CD4-positive, alpha-beta T cell (primary cell): ENCODE data around the gene MYPOP. TPM values are rescaled to one million over a fixed set of nuclear protein-coding genes. Genes with fewer than 3 reads are reported as not detected.

ENCODE experiments used
- ATAC-seq: fragments of 200-7000 bp; cut with Tn5 transposase; one replicate; pipeline ENCODE4 v1.10.0; 2022; ENCODE audit warnings: mild to moderate bottlenecking; ENCODE audit not compliant: poor library complexity
- CTCF ChIA-PET: fragments of 350-600 bp; sonication (Branson Sonifier 250); formaldehyde crosslinking; loops from one replicate; lab custom pipeline; 2021; ENCODE audit warnings: antibody characterized with exemption, inconsistent platforms; lab: Charles Lee
- POLR2A ChIA-PET: fragments of 350-600 bp; sonication (Branson Sonifier 250); formaldehyde crosslinking; loops from one replicate; lab custom pipeline; 2021; ENCODE audit warnings: antibody characterized with exemption, inconsistent platforms; lab: Charles Lee
- DNase-seq, 14 experiments: peaks; one replicate each; pipeline ENCODE4 v3.0.0-alpha.2; 2013 to 2020; ENCODE audit warnings: mixed read lengths in 2 of 14
- H3K27ac ChIP-seq, 2 donors: one replicate each; pipeline versions ENCODE4 v1.5.1 to v1.7.0; 2013; ENCODE audit warnings: low read length in 2 of 2, low read depth in 1 of 2, mild to moderate bottlenecking in 1 of 2
- H3K27me3 ChIP-seq, 2 experiments: 1 replicate in 1 of 2; 2 replicates in 1 of 2; pipeline versions ENCODE4 v1.6.1 to v1.7.0; 2013; ENCODE audit warnings: low read length in 2 of 2, control low read depth in 1 of 2, mild to moderate bottlenecking in 1 of 2, moderate library complexity in 1 of 2; ENCODE audit not compliant: insufficient read depth in 2 of 2, control insufficient read depth in 1 of 2
- H3K36me3 ChIP-seq: one replicate; pipeline ENCODE4 v1.6.1; 2013; ENCODE audit warnings: low read length, control low read depth; ENCODE audit not compliant: insufficient read depth
- H3K4me1 ChIP-seq: one replicate; pipeline ENCODE4 v1.6.1; 2013; ENCODE audit warnings: low read length, control low read depth; ENCODE audit not compliant: insufficient read depth
- H3K4me3 ChIP-seq: one replicate; pipeline ENCODE4 v1.5.1; 2013; ENCODE audit warnings: mild to moderate bottlenecking, low read length, moderate library complexity
- H3K9me3 ChIP-seq, 2 experiments: 1 replicate in 1 of 2; 2 replicates in 1 of 2; pipeline versions ENCODE4 v1.6.1 to v1.7.0; 2013; ENCODE audit warnings: low read length in 2 of 2, mild to moderate bottlenecking in 2 of 2, control low read depth in 1 of 2, moderate library complexity in 1 of 2; ENCODE audit not compliant: control insufficient read depth in 1 of 2, insufficient read depth in 1 of 2
- H3K27ac Mint-ChIP-seq: one replicate; pipeline ENCODE4 v1.8.0; 2020; ENCODE audit warnings: mixed read lengths
- H3K27me3 Mint-ChIP-seq: one replicate; pipeline ENCODE4 v1.8.0; 2021; ENCODE audit warnings: mixed read lengths
- H3K36me3 Mint-ChIP-seq: one replicate; pipeline ENCODE4 v1.8.0; 2021; ENCODE audit warnings: low read depth, mixed read lengths
- H3K4me1 Mint-ChIP-seq: one replicate; pipeline ENCODE4 v1.8.0; 2021; ENCODE audit warnings: low read depth, mixed read lengths
- H3K4me3 Mint-ChIP-seq: one replicate; pipeline ENCODE4 v1.8.0; 2020; ENCODE audit warnings: mild to moderate bottlenecking, mixed read lengths
- H3K9me3 Mint-ChIP-seq: one replicate; pipeline ENCODE4 v1.8.0; 2020; ENCODE audit warnings: mixed read lengths
- intact Hi-C, 2 experiments: fragments of 100-400 bp; cut with DNase I in 1 of 2; cut with micrococcal nuclease in 1 of 2; formaldehyde crosslinking; loops; one replicate each; pipeline versions ENCODE4 v1.15.1 to v1.9.0; 2023 to 2025; cut with DNase I, micrococcal nuclease
- total RNA-seq, 174 experiments: library from RNA in 2 of 174; stranded (reverse) in 2 of 174; gene quantifications; one replicate each; pipeline ENCODE4 v1.2.3 and lab custom pipeline; 2021 to 2026
- TF ChIP-seq, protein P1 (sequence below): fragments of 200-600 bp; IDR thresholded peaks from one replicate; pipeline ENCODE4 v1.8.0; 2022; ENCODE audit warnings: antibody characterized with exemption, mild to moderate bottlenecking

MYPOP gene
- total RNA-seq, 2 experiments from 2014 or later = 4.1 to 4.7 TPM

DNA sequence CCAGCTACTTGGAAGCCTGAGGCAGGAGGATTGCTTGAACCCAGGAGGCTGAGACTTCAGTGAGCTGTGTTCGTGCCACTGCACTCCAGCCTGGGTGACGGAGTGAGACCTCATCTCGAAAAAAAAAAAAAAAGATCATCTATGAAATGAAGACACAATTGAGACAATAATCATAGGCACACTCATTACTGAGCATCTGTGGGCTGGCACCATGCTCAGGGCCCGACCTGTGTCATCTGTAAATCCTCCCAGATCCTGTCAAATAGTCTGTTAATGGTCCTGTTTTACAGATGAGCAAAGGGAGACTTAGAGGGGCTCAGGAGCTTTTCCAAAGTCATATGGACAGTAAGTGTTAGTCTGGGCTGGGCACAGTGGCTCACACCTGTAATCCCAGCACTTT, 16.3 kb upstream of the MYPOP start:
- ATAC-seq (no peak), DNase-seq (no peak)
- Histone ChIP-seq H3K27ac (no peak overlapping the region), H3K27me3 (peaks cover 0 to 3% of the 10 kb centered on the region in 2 experiments), H3K4me3 (no peak overlapping the region), H3K36me3 (no peaks in the 10 kb centered on the region), H3K9me3 (peaks cover 0 to 6% of the 10 kb centered on the region in 2 experiments), H3K4me1 (no peaks in the 10 kb centered on the region)
- no peak overlapping the region for H3K4me3 Mint-ChIP-seq
- H3K9me3 Mint-ChIP-seq = no peaks in the 10 kb centered on the region
- CTCF ChIA-PET = no interaction called here
- POLR2A ChIA-PET = no interaction called here
- intact Hi-C loops = no loop called here
- no peak overlapping the region for H3K27ac Mint-ChIP-seq
- TF ChIP-seq, protein P1, sequence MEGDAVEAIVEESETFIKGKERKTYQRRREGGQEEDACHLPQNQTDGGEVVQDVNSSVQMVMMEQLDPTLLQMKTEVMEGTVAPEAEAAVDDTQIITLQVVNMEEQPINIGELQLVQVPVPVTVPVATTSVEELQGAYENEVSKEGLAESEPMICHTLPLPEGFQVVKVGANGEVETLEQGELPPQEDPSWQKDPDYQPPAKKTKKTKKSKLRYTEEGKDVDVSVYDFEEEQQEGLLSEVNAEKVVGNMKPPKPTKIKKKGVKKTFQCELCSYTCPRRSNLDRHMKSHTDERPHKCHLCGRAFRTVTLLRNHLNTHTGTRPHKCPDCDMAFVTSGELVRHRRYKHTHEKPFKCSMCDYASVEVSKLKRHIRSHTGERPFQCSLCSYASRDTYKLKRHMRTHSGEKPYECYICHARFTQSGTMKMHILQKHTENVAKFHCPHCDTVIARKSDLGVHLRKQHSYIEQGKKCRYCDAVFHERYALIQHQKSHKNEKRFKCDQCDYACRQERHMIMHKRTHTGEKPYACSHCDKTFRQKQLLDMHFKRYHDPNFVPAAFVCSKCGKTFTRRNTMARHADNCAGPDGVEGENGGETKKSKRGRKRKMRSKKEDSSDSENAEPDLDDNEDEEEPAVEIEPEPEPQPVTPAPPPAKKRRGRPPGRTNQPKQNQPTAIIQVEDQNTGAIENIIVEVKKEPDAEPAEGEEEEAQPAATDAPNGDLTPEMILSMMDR = no peak
- no peaks in the 10 kb centered on the region for H3K36me3 Mint-ChIP-seq
- peaks cover 33% of the 10 kb centered on the region for H3K27me3 Mint-ChIP-seq
- no peaks in the 10 kb centered on the region for H3K4me1 Mint-ChIP-seq

DNA sequence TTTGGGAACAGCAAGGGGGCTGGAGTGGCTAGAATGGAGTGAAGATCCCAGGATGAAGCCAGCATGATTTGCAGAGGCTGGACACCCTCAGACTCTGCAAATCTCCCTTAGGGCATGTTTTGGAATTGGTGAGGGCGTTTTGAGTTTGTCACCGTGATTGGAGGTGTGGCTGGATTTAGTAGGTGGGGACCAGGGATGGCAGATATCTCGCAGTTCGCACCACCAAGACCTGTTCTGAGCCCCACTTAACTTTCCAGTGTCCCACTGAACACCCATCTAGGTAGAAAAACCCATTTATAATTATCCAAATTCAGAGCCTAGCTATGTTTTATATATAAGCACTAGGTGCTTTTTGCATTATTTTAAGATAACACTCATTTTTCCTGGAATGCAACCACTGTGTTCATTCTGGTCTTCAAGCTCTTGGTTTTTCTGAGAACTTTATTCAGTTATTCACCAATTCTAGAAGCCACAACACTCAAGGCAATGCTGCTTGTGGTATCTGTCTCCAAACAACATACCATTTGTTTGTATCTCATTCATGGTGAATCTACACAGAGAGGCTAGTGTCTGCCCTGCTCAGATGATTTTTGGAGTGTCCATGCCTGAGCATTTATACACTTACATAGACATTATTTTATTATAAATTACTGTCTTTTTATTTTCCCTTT, 15.1 kb upstream of the MYPOP start:
- POLR2A ChIA-PET = interaction anchor here (0.7 kb wide), 1 partner anchor 10 kb away, joined by 3 read pairs; no protein-coding TSS in a partner anchor

DNA sequence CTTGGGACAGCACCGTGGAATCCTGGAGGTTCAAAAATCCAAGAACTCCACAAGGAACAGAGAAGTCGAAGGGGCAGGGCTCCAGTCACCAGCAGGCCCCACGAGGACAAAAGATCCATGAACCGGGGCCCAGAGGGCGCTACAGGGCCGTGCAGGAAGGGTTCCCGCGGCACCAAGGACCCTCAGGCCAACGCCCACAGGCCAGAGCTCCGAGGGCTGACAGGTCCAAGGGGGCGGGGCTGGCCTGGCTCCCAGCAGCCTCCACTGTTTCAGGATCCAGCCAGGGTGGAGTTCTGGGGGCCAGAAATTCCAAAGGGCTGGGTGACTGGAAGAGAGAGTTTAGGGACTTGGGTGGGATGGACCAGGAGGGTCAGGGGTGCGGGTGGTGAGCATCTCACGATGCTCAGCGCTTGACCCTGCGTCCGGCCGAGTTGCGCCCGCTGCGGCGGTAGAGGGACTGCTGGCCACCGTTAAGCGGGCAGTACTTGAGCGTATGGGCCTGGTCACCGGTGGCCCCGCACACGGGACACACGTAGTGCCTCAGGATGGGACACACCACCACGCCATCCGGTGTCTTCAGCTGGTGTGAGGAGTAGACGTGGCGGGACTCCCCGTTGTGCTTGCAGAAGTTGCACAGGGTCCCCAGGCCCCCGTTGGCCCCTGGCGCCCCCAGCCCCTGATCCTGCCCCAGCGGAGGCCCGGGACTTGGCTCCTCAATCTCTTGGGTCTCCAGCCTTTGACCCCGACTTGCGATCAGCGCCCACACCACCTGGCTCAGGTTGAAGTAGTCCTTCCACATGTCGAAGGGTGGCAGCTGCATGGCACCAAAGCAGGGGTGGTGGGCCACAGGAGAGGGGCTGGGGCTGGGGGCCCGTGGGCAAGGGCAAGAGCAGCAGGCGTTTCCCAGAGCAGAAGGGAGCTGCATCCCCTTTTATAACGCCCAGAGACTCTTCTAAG, 11.7 kb upstream of the MYPOP start, which contains the start of gene NANOS2:
Gene NANOS2, minus strand, starts transcription at position 905 of the 957 bp plus-strand sequence. Its CDS starts 85 bp downstream, at position 820.
- H3K4me1 Mint-ChIP-seq = no peaks in the 10 kb centered on the region
- no peak within 1 kb of the TSS for H3K27ac Mint-ChIP-seq
- ATAC-seq (no peak), DNase-seq (no peak)
- Histone ChIP-seq H3K9me3 (peaks cover 0 to 6% of the 10 kb centered on the region in 2 experiments), H3K4me3 (no peak within 1 kb of the TSS), H3K27me3 (peaks cover 0 to 18% of the 10 kb centered on the region in 2 experiments), H3K27ac (no peak within 1 kb of the TSS), H3K36me3 (no peaks in the 10 kb centered on the region), H3K4me1 (no peaks in the 10 kb centered on the region)
- H3K27me3 Mint-ChIP-seq = peaks cover 49% of the 10 kb centered on the region
- H3K9me3 Mint-ChIP-seq = no peaks in the 10 kb centered on the region
- POLR2A ChIA-PET = no interaction called here
- intact Hi-C loops = no loop called here
- no peaks in the 10 kb centered on the region for H3K36me3 Mint-ChIP-seq
- CTCF ChIA-PET = no interaction called here
- TF ChIP-seq, protein P1 = no peak
- no peak within 1 kb of the TSS for H3K4me3 Mint-ChIP-seq

More for the DNA sequence above, 15.1 kb upstream of the MYPOP start:
- Mint-ChIP-seq H3K4me3 (no peak overlapping the region), H3K36me3 (no peaks in the 10 kb centered on the region), H3K27me3 (peaks cover 41% of the 10 kb centered on the region), H3K27ac (no peak overlapping the region), H3K4me1 (no peaks in the 10 kb centered on the region), H3K9me3 (no peaks in the 10 kb centered on the region)
- intact Hi-C loops = no loop called here
- no peak overlapping the region for H3K4me3 ChIP-seq
- no peak for DNase-seq
- peaks cover 0 to 6% of the 10 kb centered on the region in 2 experiments for H3K9me3 ChIP-seq
- CTCF ChIA-PET = no interaction called here
- no peaks in the 10 kb centered on the region for H3K36me3 ChIP-seq
- no peaks in the 10 kb centered on the region for H3K4me1 ChIP-seq
- H3K27ac ChIP-seq = no peak overlapping the region
- ATAC-seq = no peak
- peaks cover 0 to 12% of the 10 kb centered on the region in 2 experiments for H3K27me3 ChIP-seq
- TF ChIP-seq, protein P1 = no peak
